NCI-H2196 treated with DMSO at 0.1 percent for 48 hours (cell line): ENCODE data around the gene MCC.

Source experiments
- DNase-seq: peaks from one replicate; lab custom pipeline; 2025; ENCODE audit not compliant: unreplicated experiment; lab: John Stamatoyannopoulos, UW

The MCC gene

DNA sequence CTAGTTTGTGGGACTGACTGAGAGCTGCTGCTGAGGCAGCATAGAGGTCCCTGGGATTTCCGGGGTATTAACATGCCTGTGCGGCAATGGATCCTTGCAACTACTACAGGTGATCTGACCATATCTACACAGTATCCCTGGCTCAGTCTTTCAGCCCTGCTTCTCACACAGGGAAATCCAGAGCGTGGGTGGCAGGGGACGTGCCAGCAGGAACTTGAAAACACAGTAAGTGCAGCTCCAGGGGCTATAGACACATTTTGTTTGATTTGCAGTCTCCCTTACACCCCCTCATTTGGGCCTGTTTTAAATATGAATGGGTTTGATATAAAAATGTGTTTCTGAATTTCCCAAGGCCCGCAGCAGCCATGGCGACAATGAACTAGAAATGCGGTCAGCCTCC lies 302.2 kb downstream of the MCC start:
- DNase-seq: no peak

- no peak for DNase-seq
Measured at GRCh38 chr5:113183694-113184093, 304.6 kb downstream of the MCC start.

GRCh38 chr5:113182658-113183344 lies 305.5 kb downstream of the MCC start:
- no peak for DNase-seq

GRCh38 chr5:113181853-113182490 lies 306.3 kb downstream of the MCC start:
- no peak for DNase-seq

GRCh38 chr5:113181409-113181808 lies 306.8 kb downstream of the MCC start:
- no peak for DNase-seq

- no peak for DNase-seq
Measured at GRCh38 chr5:113179156-113179555, 309.1 kb downstream of the MCC start.

- no peak for DNase-seq
Measured at GRCh38 chr5:113178073-113178779, 310.0 kb downstream of the MCC start.

GRCh38 chr5:113177225-113177624 lies 311.0 kb downstream of the MCC start:
- no peak for DNase-seq

- no peak for DNase-seq
Measured at GRCh38 chr5:113176734-113177133, 311.5 kb downstream of the MCC start.

- DNase-seq: no peak
Measured at GRCh38 chr5:113176196-113176595, 312.1 kb downstream of the MCC start.

DNA sequence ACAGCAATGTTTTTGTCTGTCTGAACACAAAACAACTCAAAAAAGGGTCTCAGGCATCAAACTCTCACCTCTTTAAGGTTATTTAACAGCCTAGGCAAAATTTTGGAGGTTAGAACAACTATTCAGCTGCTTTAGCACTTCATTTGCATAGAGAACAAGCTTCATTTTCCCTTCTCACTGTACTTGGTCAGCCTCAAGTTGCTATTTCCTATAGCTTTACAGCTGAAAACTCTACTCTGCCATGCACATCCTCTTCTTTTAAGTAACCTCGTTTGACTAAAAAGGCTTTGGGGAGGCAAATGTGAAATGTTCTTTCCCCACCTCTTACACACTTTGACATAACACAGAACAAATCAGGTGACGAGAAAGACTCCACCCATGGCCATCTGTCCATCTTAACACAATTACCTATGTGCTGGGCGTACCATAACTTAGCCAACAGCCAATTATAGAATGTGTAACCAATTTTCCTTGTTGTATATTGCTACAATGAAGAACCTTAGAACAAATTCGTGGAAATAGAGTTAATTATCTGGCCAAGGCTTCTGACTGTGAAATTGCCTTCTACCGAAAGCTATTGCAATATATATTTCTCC lies 315.9 kb downstream of the MCC start:
- DNase-seq: no peak

- DNase-seq: no peak
Measured at GRCh38 chr5:113171520-113171919, 316.7 kb downstream of the MCC start.

GRCh38 chr5:113170707-113171106 lies 317.5 kb downstream of the MCC start:
- DNase-seq: no peak

DNA sequence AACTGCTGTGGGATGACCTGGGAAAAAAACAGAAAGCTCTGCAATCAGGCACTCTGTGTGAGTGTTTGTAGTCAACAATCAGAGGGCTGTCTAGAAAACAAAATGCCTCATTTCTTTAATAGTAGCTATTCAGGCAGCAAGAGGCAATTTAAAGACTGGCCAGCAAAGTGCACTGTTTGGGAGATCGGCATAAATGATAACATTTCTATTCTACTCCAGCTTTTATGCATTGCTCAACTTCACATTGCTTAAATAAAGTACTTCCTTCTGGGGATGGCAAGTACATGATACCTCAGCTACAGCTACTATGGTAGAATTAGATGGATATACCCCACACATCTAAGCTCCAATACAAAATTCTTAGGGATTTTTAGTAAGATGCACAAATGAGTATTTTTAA lies 318.5 kb downstream of the MCC start:
- DNase-seq: no peak

- DNase-seq: no peak
Measured at GRCh38 chr5:113167985-113168384, 320.3 kb downstream of the MCC start.

GRCh38 chr5:113166852-113167366 lies 321.3 kb downstream of the MCC start:
- DNase-seq: no peak

DNA sequence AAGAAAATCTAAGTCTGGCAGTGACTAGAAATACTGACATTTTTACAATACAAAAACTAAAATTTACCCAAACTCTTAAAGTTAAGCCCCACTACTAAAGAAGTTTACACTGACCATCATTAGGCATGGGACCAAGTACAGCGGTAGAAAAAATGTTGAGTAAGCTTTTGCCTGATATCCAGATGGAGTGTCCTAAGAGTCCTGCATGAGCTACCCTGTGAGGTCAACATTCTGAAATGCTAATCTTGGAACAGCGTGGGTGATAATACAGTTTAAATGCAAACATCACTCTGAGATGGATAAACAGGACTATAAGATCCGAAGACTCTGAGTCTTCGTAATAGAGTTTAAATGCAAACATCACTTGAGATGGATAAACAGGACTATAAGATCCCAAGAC lies 322.0 kb downstream of the MCC start:
- no peak for DNase-seq

DNA sequence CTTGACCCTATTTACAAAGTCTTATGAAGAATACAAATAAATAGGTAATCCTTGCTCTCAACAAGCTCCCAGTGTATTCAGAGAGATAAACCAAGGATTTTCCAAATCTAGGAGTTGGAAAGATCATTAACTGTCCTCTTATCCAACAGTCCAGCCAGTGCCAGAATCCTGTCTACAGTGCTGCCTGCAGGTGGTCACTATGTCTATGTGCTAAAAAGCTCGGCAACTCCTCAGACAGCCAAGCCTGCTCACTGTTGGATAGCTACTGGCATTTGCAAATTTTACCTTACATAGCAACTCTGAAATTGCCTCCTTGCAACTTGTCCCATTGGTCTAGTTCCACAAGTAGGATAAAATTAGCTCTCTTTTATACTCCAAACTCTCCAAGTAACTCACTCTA lies 324.2 kb downstream of the MCC start:
- DNase-seq: no peak

- DNase-seq: no peak
Measured at GRCh38 chr5:113163328-113163727, 324.9 kb downstream of the MCC start.

- DNase-seq: no peak
Measured at GRCh38 chr5:113162770-113163169, 325.5 kb downstream of the MCC start.

DNA sequence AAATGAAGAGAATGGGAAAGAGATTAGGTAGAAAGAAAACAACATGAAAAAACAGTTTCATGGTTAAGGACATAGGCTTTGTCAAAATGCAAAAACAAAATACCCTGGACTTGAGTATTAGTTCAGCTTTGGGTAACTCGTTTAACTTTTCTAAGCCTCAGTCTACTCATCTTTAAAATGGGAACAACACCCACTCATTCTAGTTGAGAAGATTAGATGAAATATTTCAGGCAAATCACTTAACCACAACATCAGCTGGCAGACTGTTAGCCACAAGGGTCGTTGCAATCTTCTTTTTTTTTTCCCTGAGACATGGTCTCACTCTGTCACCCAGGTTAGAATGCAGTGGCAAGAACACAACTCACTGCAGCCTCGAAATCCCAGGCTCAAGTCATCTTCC lies 326.0 kb downstream of the MCC start:
- no peak for DNase-seq

DNA sequence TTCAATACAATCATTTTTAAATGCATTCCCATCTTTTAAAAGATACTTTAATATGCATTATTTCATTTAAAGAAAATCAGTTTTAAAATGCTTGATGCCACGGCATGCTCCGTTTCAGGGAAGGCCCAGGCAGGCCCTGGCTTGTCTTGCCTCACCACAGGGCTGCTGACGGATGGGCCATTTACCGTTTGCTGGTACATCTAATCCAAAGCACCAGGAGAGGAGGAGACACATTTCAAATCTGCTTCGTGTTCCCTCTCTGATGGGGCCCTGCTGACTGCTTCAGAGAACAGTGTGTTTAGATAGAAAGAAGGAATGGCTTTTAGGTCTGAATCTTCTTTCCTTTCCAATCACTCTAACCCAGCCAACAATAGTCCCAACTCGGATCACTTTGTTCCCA lies 326.4 kb downstream of the MCC start:
- no peak for DNase-seq
